GM18520 (cell line): ENCODE measurements around the gene SHBG.
"Not testable (repeated sequence)": the region's sequence is repeated elsewhere in the genome, so short reads cannot be mapped to it uniquely, and the experiment has no call there.

ENCODE experiments used
- ATAC-seq: cut with Tn5 transposase; IDR thresholded peaks from one replicate; pipeline ENCODE4 v1.9.1; 2021; ENCODE audit not compliant: unreplicated experiment

Gene SHBG

GRCh38 chr17:7611635-7612293 is 18.2 kb upstream of the SHBG start:
- ATAC-seq, result no peak

- ATAC-seq, result no peak
Observed at GRCh38 chr17:7612294-7612640, 17.7 kb upstream of the SHBG start.

DNA sequence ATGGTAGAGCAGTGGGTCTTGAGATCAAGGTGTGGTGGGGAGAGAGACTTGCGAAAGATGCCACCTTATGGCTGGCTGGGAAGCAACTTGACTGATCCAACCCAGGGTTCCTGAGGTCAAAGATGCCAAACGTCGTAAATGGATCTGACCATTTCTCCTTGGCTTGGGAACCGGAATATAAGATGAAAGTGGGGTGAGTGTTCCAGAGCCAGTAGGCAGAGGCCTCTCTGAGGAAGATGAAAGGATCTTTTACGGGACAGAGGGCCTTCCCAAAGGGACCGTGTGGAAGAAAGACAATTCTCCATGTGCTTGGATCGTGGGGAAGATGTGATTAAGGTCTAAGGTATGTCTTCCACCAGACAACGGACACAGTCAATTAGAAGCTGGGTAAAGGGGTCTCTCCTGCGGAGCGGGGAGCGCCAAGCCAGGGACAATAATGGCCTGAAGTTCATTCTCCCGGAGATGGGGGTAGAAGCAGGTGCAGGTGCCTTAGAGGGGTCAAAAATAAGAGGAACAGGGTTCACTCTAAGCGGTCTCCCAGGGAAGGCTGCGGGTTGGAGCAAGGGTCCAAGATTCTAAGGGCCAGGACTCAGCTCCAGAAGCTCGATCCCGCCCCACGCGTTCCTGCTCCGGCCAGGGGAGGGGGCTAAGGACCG is 16.0 kb upstream of the SHBG start:
- no peak for ATAC-seq

DNA sequence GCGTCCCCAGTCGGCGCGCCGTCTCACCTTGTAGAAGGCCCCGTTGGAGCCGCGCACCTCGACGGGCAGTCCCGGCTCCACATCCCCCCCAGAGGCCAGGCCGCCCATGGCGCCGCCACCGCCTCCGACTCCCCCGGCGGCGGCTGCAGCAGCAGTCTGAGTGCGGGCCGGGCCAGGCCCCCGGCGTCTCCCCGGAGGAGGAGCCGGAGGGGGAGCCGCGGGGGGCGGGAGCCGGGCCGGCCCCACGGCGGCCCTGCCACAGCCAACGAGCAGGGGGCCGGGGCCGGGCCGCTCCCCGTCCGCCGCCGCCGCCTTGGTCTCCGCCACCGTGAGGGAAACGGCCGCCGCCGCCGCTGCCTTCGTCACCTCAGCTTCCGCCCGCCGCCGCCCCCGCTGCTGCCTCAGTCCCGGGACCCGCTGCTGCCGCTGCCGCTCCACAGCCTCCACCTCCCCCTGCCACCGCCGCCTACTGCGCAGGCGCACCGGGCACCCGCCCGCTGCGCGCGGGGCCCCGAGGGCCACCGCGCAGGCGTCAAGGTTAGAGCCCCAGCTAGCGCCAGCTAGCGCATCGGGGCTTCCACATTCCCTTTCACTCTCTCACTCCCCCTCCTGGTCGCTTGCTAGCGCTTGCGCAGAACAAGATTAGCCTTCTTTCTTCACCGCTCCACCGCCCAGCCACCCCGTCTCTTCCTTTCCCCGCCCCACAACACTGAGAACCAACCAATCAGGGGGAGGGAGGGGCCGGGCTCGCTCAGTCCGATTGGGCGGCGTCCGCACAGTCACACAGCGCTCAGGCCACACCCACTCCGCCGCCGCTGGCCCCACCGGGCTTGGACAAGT is 15.3 kb upstream of the SHBG start, which contains the start of gene FXR2:
TSS of gene FXR2 (minus strand) at position 473 of the 840 bp plus-strand sequence. CDS start at position 108, 365 bp downstream.
- peak; percentile 88 for ATAC-seq

- ATAC-seq, result no peak
Observed at GRCh38 chr17:7615265-7615747, 14.6 kb upstream of the SHBG start.

DNA sequence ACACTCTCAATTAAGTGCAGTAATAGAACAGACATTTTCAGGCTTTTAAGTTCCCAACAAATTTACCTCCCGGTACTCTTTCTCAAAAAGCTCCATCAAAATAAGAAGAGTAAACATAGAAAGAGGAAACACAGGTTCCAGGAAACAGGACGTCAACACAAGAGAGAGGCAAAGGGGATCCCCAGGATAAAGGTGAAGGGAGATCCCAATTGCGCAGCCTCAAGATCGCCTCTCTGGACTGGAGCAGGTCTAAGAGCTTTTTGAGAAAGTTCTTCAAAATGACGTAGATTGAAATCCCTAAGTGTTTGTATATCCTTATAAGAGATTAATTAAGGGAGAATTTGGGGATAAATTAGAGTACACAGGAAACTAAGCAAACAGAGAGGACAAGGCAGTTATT is 11.3 kb upstream of the SHBG start:
- ATAC-seq, result no peak

DNA sequence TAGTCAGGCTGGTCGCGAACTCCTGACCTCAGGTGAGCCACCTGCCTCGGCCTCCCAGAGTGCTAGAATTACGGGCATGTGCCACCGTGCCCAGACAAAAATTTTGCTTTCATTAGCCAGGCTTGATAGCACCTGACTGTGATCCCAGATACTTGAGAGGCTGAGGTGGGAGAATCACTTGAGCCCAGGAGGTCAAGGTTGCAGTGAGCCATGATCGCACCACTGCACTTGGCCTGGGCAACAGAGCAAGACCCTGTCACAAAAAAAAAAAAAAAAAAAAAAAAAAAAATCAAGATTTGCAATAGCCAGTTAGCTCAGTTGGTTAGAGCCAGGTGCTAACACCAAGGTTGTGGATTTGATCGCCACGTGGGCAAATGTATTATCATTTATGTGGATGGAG is 9.1 kb upstream of the SHBG start:
- ATAC-seq, result no peak

DNA sequence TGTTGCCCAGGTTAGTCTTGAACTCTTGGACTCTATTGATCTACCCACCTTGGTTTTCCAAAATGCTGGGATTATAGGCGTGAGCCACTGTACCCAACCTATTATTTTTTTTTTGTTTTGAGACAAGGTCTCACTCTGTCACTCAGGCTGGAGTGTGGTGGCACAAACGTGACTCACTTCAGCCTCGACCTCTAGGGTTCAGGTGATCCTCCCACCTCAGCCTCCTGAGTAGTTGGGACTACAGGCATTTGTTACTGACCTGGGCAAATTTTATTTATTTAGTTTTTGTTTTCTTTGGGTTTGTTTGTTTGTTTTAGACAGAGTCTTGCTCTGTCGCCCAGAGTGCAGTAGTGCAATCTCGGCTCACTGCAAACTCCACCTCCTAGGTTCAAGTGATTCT is 6.3 kb upstream of the SHBG start:
- ATAC-seq, result no peak

GRCh38 chr17:7625749-7626148 is 4.2 kb upstream of the SHBG start:
- not testable (repeated sequence) for ATAC-seq

GRCh38 chr17:7626307-7626706 is 3.6 kb upstream of the SHBG start:
- no peak for ATAC-seq

DNA sequence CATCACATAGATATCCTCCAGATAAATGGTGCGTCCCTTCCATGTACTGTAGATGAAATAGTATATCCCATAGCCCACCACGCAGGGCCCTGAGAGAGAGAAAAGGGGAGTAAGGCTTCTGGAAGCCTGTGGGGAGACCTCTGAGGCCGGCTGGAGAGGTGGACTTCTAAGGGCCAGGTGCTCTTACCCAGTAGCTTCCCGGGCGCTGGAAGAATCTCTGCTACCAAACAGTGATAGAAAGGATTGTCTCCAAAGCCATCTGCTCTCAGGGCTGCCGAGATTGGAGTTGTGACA is 3.0 kb upstream of the SHBG start:
- no peak for ATAC-seq

DNA sequence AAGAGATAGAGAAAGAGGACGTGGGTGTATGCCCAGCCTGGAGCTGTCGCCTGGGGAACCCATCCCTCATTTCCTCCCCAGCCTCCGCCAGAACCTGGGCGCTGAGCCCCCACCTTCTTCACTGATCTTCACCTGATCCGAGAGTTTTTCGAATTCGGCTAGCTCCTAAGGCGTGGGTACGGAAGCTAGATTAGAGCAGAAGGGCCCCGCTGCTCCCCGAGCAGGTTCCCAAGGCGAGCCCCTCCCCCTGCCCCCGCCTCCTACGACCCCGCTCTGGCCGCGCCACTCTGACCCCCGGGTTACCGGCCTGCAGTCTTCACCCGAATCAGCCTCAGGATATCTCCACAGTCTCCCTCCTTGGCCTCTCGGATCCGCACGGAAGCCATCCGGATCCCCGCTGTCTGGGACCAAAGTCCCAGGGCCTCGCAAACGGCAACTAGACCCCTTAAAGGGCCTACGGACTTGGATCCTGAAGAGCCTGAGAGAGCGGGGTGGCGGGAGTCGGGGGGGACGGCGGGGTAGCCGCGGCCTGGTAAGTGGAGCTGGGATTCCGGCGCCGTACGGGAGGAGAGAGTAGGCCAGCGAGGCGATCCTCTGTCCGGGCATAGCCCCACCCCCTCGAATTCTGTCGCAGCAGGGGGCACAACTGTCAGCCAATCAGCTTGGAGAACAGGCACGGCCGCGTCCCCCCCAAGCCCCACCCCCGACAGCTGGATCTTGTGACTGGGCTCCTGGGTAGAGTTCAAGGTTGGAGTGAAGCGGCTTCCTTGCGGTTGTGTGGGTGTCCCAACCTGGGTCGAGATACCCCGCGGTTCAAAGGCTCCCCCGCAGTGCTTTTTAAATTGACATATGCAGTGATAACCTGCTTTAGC is 2.4 kb upstream of the SHBG start, which contains the start of gene SAT2:
TSS of gene SAT2 (minus strand) at position 572 of the 872 bp plus-strand sequence. CDS start at position 386, 186 bp downstream.
- peak; percentile 66 for ATAC-seq

DNA sequence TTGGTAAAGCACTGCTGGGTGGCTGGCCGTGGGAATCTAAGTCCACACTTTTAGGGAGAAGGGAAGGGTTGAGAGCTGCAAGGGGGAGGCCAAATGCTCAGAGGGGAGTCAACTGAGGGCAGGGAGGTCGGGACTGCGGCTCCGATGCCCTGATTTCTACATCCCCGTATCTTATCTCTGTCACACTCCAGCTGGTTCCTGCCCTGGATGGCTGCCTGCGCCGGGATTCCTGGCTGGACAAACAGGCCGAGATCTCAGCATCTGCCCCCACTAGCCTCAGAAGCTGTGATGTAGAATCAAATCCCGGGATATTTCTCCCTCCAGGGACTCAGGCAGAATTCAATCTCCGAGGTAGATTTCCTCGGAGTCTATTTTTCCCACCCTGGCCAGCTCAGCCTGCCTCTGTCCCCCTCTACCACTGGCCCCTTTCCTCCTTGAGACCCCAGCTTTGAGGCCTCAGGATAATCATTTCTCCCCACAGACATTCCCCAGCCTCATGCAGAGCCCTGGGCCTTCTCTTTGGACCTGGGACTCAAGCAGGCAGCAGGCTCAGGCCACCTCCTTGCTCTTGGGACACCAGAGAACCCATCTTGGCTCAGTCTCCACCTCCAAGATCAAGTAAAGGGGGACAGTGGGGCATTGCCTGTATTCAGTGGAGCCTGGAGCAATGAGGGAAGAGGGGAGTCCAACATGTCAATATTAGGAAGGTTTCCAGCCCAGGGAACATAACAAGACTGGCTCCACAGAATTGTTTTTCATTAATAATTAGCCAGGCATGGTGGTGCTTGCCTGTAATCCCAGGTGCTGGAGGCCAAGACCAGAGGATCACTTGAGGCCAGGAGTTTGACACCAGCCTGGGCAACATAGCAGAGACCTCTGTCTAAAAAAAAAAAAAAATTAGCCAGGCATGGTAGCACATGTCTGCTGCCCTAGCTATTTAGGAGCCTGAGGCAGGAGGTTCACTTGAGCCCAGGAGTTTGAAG is 1.8 kb downstream of the SHBG start:
- ATAC-seq, result no peak

GRCh38 chr17:7632492-7632894 is 2.6 kb downstream of the SHBG start:
- no peak for ATAC-seq

DNA sequence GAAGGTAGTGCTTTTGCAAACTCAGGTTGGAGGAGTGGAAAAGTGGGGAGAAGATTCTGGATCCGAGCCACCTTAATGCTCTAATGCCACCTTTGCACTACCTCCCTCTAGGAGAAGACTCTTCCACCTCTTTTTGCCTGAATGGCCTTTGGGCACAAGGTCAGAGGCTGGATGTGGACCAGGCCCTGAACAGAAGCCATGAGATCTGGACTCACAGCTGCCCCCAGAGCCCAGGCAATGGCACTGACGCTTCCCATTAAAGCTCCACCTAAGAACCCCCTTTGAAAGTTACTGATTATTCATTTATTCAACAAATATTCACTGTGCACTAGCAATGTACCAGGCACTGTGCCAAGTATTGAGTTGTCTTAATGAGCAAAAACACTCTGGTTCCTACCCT is 3.2 kb downstream of the SHBG start:
- no peak for ATAC-seq

- no peak for ATAC-seq
Observed at GRCh38 chr17:7634384-7634783, 4.4 kb downstream of the SHBG start.

DNA sequence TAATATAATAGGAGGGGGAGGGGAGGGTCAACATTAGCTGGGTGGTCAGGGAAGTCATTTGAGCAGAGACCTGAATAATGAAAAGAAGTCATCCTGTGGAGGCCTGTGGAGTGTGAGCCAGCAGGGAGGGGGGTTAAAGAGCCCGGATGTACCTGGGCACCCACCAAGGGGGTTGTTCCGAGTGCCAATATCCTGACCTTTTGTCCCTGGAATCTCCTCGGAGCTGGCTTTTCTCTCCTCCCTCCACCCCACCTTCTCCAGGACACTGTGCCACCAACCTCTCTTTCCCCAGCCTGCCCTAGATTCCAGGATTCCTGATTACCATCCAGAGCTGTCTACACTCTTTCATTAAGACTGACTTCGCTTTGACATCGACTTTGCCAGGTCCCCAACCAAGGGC is 6.2 kb downstream of the SHBG start:
- ATAC-seq, result no peak

GRCh38 chr17:7640783-7641182 is 10.8 kb downstream of the SHBG start:
- ATAC-seq, result no peak

GRCh38 chr17:7641635-7642034 is 11.7 kb downstream of the SHBG start:
- not testable (repeated sequence) for ATAC-seq

DNA sequence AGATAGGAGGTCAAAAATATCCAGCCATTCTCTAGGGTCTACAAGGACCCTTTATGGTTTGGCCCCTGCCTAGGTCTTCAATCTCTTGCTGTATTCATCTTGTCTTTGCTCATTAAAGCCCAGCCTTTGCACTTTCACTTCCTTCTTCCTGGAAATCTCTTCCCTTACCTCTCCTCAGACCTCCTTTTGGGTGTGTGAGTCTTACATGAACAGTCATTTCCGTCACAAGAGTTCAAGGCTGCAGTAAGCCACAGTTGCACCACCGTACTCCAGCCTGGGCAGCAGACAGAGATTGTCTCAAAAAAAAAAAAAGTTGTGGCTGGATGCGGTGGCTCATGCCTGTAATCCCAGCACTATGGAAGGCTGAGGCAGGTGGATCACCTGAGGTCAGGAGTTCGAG is 14.8 kb downstream of the SHBG start:
- no peak for ATAC-seq
